GM12878 (cell line): ENCODE measurements around the gene SPAG16. TPM values are rescaled to one million over a fixed set of nuclear protein-coding genes. Genes with fewer than 3 reads are reported as not detected.

Source experiments
- ATAC-seq: fragments of 200-7000 bp; cut with Tn5 transposase; 3 replicates; pipeline ENCODE4 v1.9.1; 2020; ENCODE audit warnings: mild to moderate bottlenecking, moderate library complexity
- BruUV-seq: library from RNA; stranded (reverse); fragments of 400-500 nt; replicated peaks from 2 replicates; lab custom pipeline; 2021; lab: Mats Ljungman, UMichigan
- CTCF ChIA-PET: fragments of 300-600 bp; sonication (Branson Sonifier 250); formaldehyde crosslinking; extraction: SDS; loops from one replicate; lab custom pipeline; 2021; ENCODE audit warnings: inconsistent platforms; lab: Yijun Ruan, JAX
- POLR2A ChIA-PET: fragments of 350-600 bp; formaldehyde crosslinking; extraction: SDS; loops from one replicate; lab custom pipeline; 2021; ENCODE audit warnings: inconsistent platforms; lab: Charles Lee
- RAD21 ChIA-PET: fragments of 300-600 bp; sonication (Branson Sonifier 250); formaldehyde crosslinking; loops from one replicate; lab custom pipeline; 2023; ENCODE audit warnings: antibody characterized with exemption; ENCODE audit not compliant: unreplicated experiment; lab: Charles Lee
- SMC1A ChIA-PET: fragments of 300-600 bp; sonication (Branson Sonifier 250); formaldehyde crosslinking; loops from one replicate; lab custom pipeline; 2023; ENCODE audit not compliant: unreplicated experiment, uncharacterized antibody; lab: Charles Lee
- DNase-seq: peaks from one replicate; pipeline ENCODE4 v3.0.0-alpha.2; 2011; ENCODE audit warnings: low read depth, low spot score
- FAIRE-seq: peaks from 3 replicates; lab custom pipeline; 2011; peaks lifted over from hg19 to GRCh38; lab: Jason Lieb, UNC
- H2AFZ ChIP-seq: 2 replicates; pipeline ENCODE4 v1.6.0; 2011; ENCODE audit warnings: low read depth, low read length, control low read depth; ENCODE audit not compliant: control insufficient read depth
- H3K27ac ChIP-seq: 2 replicates; pipeline ENCODE4 v1.5.1; 2011; ENCODE audit warnings: control low read depth; ENCODE audit not compliant: control insufficient read depth, insufficient read depth
- H3K27me3 ChIP-seq, 2 experiments: replicated peaks in 1 of 2; 2 replicates each; pipeline versions ENCODE4 v1.6.0 to v1.6.1; 2011; ENCODE audit warnings: low read length in 1 of 2; ENCODE audit not compliant: control insufficient read depth in 2 of 2, insufficient read depth in 2 of 2
- H3K36me3 ChIP-seq, 2 experiments: 2 replicates each; pipeline ENCODE4 v1.5.1; 2011; ENCODE audit warnings: low read length in 1 of 2; ENCODE audit not compliant: control insufficient read depth in 2 of 2, insufficient read depth in 2 of 2
- H3K4me1 ChIP-seq: 2 replicates; pipeline ENCODE4 v1.6.1; 2011; ENCODE audit warnings: mild to moderate bottlenecking, low read length, moderate library complexity, mixed read lengths; ENCODE audit not compliant: control insufficient read depth, insufficient read depth
- H3K4me2 ChIP-seq: 2 replicates; pipeline ENCODE4 v1.6.0; 2011; ENCODE audit warnings: control low read depth; ENCODE audit not compliant: control insufficient read depth, insufficient read depth
- H3K4me3 ChIP-seq: fragments of 200-600 bp; sonication (generic); 2 replicates; pipeline ENCODE4 v1.5.1; 2016
- H3K79me2 ChIP-seq: 2 replicates; pipeline ENCODE4 v1.6.0; 2011; ENCODE audit warnings: low read length; ENCODE audit not compliant: control insufficient read depth, insufficient read depth
- H3K9ac ChIP-seq: 2 replicates; pipeline ENCODE4 v1.8.0; 2011; ENCODE audit warnings: low read length, control low read depth, mixed read lengths; ENCODE audit not compliant: control insufficient read depth, insufficient read depth
- H3K9me3 ChIP-seq: replicated peaks from 3 replicates; pipeline ENCODE4 v1.5.1; 2011; ENCODE audit warnings: mild to moderate bottlenecking, low read length; ENCODE audit not compliant: control insufficient read depth, insufficient read depth
- H4K20me1 ChIP-seq: 2 replicates; pipeline ENCODE4 v1.6.0; 2011; ENCODE audit not compliant: control insufficient read depth, insufficient read depth
- ASH2L ChIP-seq: fragments of 300-600, 200-600 bp; sonication (generic); IDR thresholded peaks from 2 replicates; pipeline ENCODE4 v1.6.1; 2017; ENCODE audit warnings: low read depth, mild to moderate bottlenecking, borderline replicate concordance
- CBX3 ChIP-seq: fragments of 200-600 bp; sonication (generic); IDR thresholded peaks from 2 replicates; pipeline ENCODE4 v1.6.1; 2016; ENCODE audit warnings: low read depth, borderline replicate concordance
- MXI1 ChIP-seq: fragments of 150-350 bp; IDR thresholded peaks from 2 replicates; pipeline ENCODE4 v1.6.1; 2011; ENCODE audit warnings: low read depth, mild to moderate bottlenecking, inconsistent platforms, low read length, improper control_type of control experiment
- NFIC ChIP-seq: IDR thresholded peaks from 2 replicates; pipeline ENCODE4 v1.6.1; 2012; ENCODE audit warnings: low read depth, mild to moderate bottlenecking, inconsistent platforms, low read length, moderate library complexity
- ZNF384 ChIP-seq: IDR thresholded peaks from 2 replicates; pipeline ENCODE4 v1.6.1; 2012; ENCODE audit warnings: low read depth, mild to moderate bottlenecking, low read length, improper control_type of control experiment, borderline replicate concordance
- WGBS: methylation state at CpG from one replicate; pipeline ENCODE4 v1.1.6; 2016; ENCODE audit warnings: low lambda C conversion rate; ENCODE audit not compliant: insufficient replicate concordance, insufficient coverage; ENCODE audit errors: missing lambda C conversion rate; 5-methylcytosine and 5-hydroxymethylcytosine counted together
- in situ Hi-C: fragments of 300-500 bp; cut with MboI; formaldehyde crosslinking; loops from 9 replicates; pipeline ENCODE4 v1.14.3; 2018; ENCODE audit warnings: mixed read lengths
- intact Hi-C: fragments of 100-400 bp; cut with micrococcal nuclease; formaldehyde crosslinking; loops from one replicate; pipeline ENCODE4 v1.14.2; 2022; ENCODE audit not compliant: unreplicated experiment
- polyA plus RNA-seq, 11 experiments: library from polyadenylated mRNA; depleted of rRNA in 4 of 11; unstranded in 6 of 11; stranded (reverse) in 5 of 11; fragments of >200 nt; fragmentation: Nextera tagmentation in 4 of 11; fragmentation: Illumina TruSeq in 1 of 11; extraction: Ambion mirVana in 4 of 11; extraction: Trizol in 1 of 11; gene quantifications; 1 replicate in 1 of 11; 2 replicates in 10 of 11; pipeline versions ENCODE4 v1.2.1 to v1.2.3, GENCODE V29; 2011 to 2016; ENCODE audit warnings: inconsistent platforms in 2 of 11, missing spikeins in 2 of 11, low read depth in 1 of 11
- total RNA-seq, 4 experiments: library from RNA; depleted of rRNA in 3 of 4; stranded (reverse); fragments of >200 nt in 3 of 4; fragmentation: Illumina TruSeq in 1 of 4; extraction: Trizol in 1 of 4; gene quantifications; 2 replicates each; pipeline versions ENCODE4 v1.2.1 to v1.2.3, GENCODE V29; 2013 to 2021
- TF ChIP-seq, protein P1 (sequence below): fragments of 450-650 bp; formaldehyde crosslinking; IDR thresholded peaks from 2 replicates; pipeline ENCODE4 v1.4.0; 2020; ENCODE audit warnings: mild to moderate bottlenecking, moderate library complexity
- TF ChIP-seq, protein P2 (sequence below): fragments of 450-650 bp; formaldehyde crosslinking; IDR thresholded peaks from 2 replicates; pipeline ENCODE4 v1.4.0; 2022; ENCODE audit warnings: mild to moderate bottlenecking, moderate library complexity
- TF ChIP-seq, protein P3 (sequence below): fragments of 450-650 bp; IDR thresholded peaks from 2 replicates; pipeline ENCODE4 v1.6.1; 2016; ENCODE audit warnings: mild to moderate bottlenecking
- TF ChIP-seq, protein P4 (sequence below): fragments of 450-650 bp; IDR thresholded peaks from 2 replicates; pipeline ENCODE4 v1.6.1; 2017; ENCODE audit warnings: mild to moderate bottlenecking, low read depth, inconsistent platforms; ENCODE audit not compliant: poor library complexity, severe bottlenecking

SPAG16 gene
- total and polyA plus RNA-seq, 10 of the 15 experiments (the other 5 are each of a cell fraction or from before 2014, with no cell fraction given) = 6.0 to 25.0 (median 15.2) TPM

DNA sequence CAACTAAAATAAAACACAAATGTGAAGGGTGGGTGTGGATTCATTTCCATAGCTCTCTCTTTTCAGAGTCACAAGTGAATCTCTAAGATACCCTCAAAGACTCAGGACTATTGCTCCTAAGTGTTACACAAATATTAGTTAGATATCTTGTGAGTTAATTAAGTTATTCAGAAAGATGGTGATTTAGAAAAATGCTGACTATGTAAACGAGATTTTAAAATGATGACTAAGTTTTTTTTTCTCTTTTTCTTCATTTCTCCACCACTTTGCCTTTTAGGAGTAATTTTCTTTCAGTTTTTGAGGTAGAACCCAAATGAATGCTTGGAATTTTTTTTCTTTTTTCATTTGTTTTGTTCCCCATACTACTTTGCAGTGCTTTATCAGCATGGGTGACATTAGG lies 479.7 kb downstream of the SPAG16 start (continued):
- TF ChIP-seq CBX3 (no peak), NFIC (no peak), ZNF384 (no peak)
- TF ChIP-seq, all 136 proteins: peak for 0

DNA sequence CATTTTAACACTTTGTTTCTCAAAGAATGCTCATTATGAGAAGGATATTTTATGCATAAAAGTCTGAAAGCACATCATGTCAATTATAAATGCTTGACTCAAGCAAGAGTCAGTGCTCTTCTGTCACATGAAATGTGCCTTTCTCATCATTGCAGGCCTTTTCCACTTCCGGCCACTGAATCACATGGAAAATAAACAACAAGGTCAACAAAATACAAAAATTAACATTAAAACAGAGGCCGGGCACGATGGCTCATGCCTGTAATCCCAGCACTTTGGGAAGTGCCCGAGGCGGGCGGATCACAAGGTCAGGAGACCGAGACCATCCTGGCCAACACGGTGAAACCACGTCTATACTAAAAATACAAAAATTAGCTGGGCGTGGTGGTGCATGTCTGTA lies 480.6 kb downstream of the SPAG16 start:
- no peaks in the 10 kb centered on the region for H4K20me1 ChIP-seq
- in situ Hi-C loops (no loop called here), intact Hi-C loops (no loop called here)
- RAD21 ChIA-PET = interaction anchor here (1.9 kb wide), 1 partner anchor 13 kb away, joined by 10 read pairs; no protein-coding TSS in a partner anchor
- H3K79me2 ChIP-seq = no peaks in the 10 kb centered on the region
- CTCF ChIA-PET = no interaction called here
- H3K27me3 ChIP-seq = no peaks in the 10 kb centered on the region
- ATAC-seq = no peak
- H3K4me3 ChIP-seq = no peak overlapping the region
- H3K4me1 ChIP-seq = peaks cover 14% of the 10 kb centered on the region
- DNase-seq = no peak
- H3K9me3 ChIP-seq = no peaks in the 10 kb centered on the region
- no peaks in the 10 kb centered on the region for H3K36me3 ChIP-seq
- no peak overlapping the region for H3K4me2 ChIP-seq
- SMC1A ChIA-PET = interaction anchor here (1.6 to 6.5 kb wide), 3 partner anchors 8 to 24 kb away, joined by 4 to 84 read pairs (median 12); no protein-coding TSS in a partner anchor
- 95% methylated on average over 10 of the region's 10 CpGs for WGBS
- H3K9ac ChIP-seq = no peak overlapping the region
- FAIRE-seq = no peak
- BruUV-seq = no TSS peak
- no peak overlapping the region for H3K27ac ChIP-seq
- POLR2A ChIA-PET = interaction anchor here (0.6 kb wide), 1 partner anchor 1675 kb away, joined by 5 read pairs; no protein-coding TSS in a partner anchor
- no peak overlapping the region for H2AFZ ChIP-seq
- TF ChIP-seq MXI1 (no peak), ASH2L (no peak)
- TF ChIP-seq, protein P1, sequence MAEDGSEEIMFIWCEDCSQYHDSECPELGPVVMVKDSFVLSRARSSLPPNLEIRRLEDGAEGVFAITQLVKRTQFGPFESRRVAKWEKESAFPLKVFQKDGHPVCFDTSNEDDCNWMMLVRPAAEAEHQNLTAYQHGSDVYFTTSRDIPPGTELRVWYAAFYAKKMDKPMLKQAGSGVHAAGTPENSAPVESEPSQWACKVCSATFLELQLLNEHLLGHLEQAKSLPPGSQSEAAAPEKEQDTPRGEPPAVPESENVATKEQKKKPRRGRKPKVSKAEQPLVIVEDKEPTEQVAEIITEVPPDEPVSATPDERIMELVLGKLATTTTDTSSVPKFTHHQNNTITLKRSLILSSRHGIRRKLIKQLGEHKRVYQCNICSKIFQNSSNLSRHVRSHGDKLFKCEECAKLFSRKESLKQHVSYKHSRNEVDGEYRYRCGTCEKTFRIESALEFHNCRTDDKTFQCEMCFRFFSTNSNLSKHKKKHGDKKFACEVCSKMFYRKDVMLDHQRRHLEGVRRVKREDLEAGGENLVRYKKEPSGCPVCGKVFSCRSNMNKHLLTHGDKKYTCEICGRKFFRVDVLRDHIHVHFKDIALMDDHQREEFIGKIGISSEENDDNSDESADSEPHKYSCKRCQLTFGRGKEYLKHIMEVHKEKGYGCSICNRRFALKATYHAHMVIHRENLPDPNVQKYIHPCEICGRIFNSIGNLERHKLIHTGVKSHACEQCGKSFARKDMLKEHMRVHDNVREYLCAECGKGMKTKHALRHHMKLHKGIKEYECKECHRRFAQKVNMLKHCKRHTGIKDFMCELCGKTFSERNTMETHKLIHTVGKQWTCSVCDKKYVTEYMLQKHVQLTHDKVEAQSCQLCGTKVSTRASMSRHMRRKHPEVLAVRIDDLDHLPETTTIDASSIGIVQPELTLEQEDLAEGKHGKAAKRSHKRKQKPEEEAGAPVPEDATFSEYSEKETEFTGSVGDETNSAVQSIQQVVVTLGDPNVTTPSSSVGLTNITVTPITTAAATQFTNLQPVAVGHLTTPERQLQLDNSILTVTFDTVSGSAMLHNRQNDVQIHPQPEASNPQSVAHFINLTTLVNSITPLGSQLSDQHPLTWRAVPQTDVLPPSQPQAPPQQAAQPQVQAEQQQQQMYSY (CRISPR knock-in tag) = no peak
- TF ChIP-seq, protein P2, sequence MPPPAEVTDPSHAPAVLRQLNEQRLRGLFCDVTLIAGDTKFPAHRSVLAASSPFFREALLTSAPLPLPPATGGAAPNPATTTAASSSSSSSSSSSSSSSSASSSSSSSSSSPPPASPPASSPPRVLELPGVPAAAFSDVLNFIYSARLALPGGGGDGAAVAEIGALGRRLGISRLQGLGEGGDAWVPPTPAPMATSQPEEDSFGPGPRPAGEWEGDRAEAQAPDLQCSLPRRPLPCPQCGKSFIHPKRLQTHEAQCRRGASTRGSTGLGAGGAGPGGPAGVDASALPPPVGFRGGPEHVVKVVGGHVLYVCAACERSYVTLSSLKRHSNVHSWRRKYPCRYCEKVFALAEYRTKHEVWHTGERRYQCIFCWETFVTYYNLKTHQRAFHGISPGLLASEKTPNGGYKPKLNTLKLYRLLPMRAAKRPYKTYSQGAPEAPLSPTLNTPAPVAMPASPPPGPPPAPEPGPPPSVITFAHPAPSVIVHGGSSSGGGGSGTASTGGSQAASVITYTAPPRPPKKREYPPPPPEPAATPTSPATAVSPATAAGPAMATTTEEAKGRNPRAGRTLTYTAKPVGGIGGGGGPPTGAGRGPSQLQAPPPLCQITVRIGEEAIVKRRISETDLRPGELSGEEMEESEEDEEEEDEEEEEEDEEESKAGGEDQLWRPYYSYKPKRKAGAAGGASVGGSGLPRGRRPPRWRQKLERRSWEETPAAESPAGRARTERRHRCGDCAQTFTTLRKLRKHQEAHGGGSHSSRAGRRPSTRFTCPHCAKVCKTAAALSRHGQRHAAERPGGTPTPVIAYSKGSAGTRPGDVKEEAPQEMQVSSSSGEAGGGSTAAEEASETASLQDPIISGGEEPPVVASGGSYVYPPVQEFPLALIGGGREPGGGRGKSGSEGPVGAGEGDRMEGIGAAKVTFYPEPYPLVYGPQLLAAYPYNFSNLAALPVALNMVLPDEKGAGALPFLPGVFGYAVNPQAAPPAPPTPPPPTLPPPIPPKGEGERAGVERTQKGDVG (CRISPR knock-in tag) = no peak
- TF ChIP-seq, protein P3, sequence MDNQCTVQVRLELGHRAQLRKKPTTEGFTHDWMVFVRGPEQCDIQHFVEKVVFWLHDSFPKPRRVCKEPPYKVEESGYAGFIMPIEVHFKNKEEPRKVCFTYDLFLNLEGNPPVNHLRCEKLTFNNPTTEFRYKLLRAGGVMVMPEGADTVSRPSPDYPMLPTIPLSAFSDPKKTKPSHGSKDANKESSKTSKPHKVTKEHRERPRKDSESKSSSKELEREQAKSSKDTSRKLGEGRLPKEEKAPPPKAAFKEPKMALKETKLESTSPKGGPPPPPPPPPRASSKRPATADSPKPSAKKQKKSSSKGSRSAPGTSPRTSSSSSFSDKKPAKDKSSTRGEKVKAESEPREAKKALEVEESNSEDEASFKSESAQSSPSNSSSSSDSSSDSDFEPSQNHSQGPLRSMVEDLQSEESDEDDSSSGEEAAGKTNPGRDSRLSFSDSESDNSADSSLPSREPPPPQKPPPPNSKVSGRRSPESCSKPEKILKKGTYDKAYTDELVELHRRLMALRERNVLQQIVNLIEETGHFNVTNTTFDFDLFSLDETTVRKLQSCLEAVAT = no peak
- TF ChIP-seq, protein P4, sequence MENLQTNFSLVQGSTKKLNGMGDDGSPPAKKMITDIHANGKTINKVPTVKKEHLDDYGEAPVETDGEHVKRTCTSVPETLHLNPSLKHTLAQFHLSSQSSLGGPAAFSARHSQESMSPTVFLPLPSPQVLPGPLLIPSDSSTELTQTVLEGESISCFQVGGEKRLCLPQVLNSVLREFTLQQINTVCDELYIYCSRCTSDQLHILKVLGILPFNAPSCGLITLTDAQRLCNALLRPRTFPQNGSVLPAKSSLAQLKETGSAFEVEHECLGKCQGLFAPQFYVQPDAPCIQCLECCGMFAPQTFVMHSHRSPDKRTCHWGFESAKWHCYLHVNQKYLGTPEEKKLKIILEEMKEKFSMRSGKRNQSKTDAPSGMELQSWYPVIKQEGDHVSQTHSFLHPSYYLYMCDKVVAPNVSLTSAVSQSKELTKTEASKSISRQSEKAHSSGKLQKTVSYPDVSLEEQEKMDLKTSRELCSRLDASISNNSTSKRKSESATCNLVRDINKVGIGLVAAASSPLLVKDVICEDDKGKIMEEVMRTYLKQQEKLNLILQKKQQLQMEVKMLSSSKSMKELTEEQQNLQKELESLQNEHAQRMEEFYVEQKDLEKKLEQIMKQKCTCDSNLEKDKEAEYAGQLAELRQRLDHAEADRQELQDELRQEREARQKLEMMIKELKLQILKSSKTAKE = no peak
